HepG2 (cell line): Measurements from ENCODE around the gene UBAC1. TPM values are rescaled to one million over a fixed set of nuclear protein-coding genes. Genes with fewer than 3 reads are reported as not detected.
A peak's percentile ranks its signal among the peaks of the same experiment; 100 is the strongest.

Experiments used
- ATAC-seq: fragments of 200-7000 bp; cut with Tn5 transposase; 3 replicates; pipeline ENCODE4 v1.9.1; 2020; ENCODE audit warnings: mild to moderate bottlenecking, moderate library complexity
- BruUV-seq: library from RNA; stranded (reverse); fragments of 400-500 nt; replicated peaks from 2 replicates; lab custom pipeline; 2021; lab: Mats Ljungman, UMichigan
- CTCF ChIA-PET: fragments of 300-600 bp; formaldehyde crosslinking; extraction: SDS; loops from one replicate; lab custom pipeline; 2021; ENCODE audit warnings: low total read pairs, inconsistent platforms, low intra/inter-chr PET ratio; lab: Yijun Ruan, JAX
- POLR2A ChIA-PET: fragments of 350-600 bp; sonication (Branson Sonifier 250); formaldehyde crosslinking; loops from one replicate; lab custom pipeline; 2020; ENCODE audit warnings: antibody characterized with exemption, inconsistent platforms; lab: Yijun Ruan, JAX
- DNase-seq: peaks from one replicate; pipeline ENCODE4 v3.0.0-alpha.2; 2015; ENCODE audit warnings: low spot score
- FAIRE-seq: peaks from 3 replicates; lab custom pipeline; 2011; peaks lifted over from hg19 to GRCh38; lab: Jason Lieb, UNC
- H2AFZ ChIP-seq: one replicate; pipeline ENCODE4 v1.6.1; 2011; ENCODE audit warnings: low read length, inconsistent platforms
- H3K27ac ChIP-seq: fragments of 300-600 bp; 3 replicates; pipeline ENCODE4 v1.8.0; 2011; ENCODE audit warnings: mixed run types, mild to moderate bottlenecking, mixed read lengths, low read length, inconsistent platforms; ENCODE audit not compliant: insufficient read depth; ENCODE audit errors: extremely low read length
- H3K27me3 ChIP-seq, 2 experiments: fragments of 200-600 bp in 1 of 2; 2 replicates in 1 of 2; 3 replicates in 1 of 2; pipeline versions ENCODE4 v1.6.0 to v1.8.0; 2011; ENCODE audit warnings: low read length in 2 of 2, mild to moderate bottlenecking in 2 of 2, moderate library complexity in 2 of 2, inconsistent platforms in 1 of 2; ENCODE audit not compliant: insufficient read depth in 2 of 2, control insufficient read depth in 1 of 2
- H3K36me3 ChIP-seq, 2 experiments: fragments of 200-600 bp in 1 of 2; replicated peaks in 1 of 2; 2 replicates in 1 of 2; 3 replicates in 1 of 2; pipeline versions ENCODE4 v1.5.1 to v1.8.0; 2011; ENCODE audit warnings: low read length in 2 of 2, inconsistent platforms in 1 of 2; ENCODE audit not compliant: insufficient read depth in 2 of 2, control insufficient read depth in 1 of 2
- H3K4me1 ChIP-seq: 2 replicates; pipeline ENCODE4 v1.5.1; 2012; ENCODE audit warnings: low read length, inconsistent platforms; ENCODE audit not compliant: insufficient read depth
- H3K4me2 ChIP-seq: 2 replicates; pipeline ENCODE4 v1.6.0; 2011; ENCODE audit warnings: low read depth, low read length, inconsistent platforms
- H3K4me3 ChIP-seq, 3 experiments: fragments of 200-600 bp in 1 of 3; sonication (generic), shearing (Covaris generic) in 1 of 3; replicated peaks in 1 of 3; 2 replicates each; pipeline ENCODE4 v1.5.1; 2011 to 2016; ENCODE audit warnings: low read length in 3 of 3, inconsistent platforms in 2 of 3, low read depth in 2 of 3, mild to moderate bottlenecking in 2 of 3, control low read depth in 1 of 3, mixed read lengths in 1 of 3; ENCODE audit not compliant: insufficient read depth in 1 of 3
- H3K79me2 ChIP-seq: one replicate; pipeline ENCODE4 v1.6.1; 2011; ENCODE audit warnings: low read length, inconsistent platforms; ENCODE audit not compliant: insufficient read depth
- H3K9ac ChIP-seq: 2 replicates; pipeline ENCODE4 v1.6.0; 2011; ENCODE audit warnings: mild to moderate bottlenecking, low read depth, low read length, inconsistent platforms; ENCODE audit not compliant: insufficient read depth
- H3K9me3 ChIP-seq: 2 replicates; pipeline ENCODE4 v1.5.1; 2012; ENCODE audit warnings: mild to moderate bottlenecking, low read length
- H4K20me1 ChIP-seq: 2 replicates; pipeline ENCODE4 v1.6.0; 2011; ENCODE audit warnings: inconsistent platforms, mild to moderate bottlenecking, low read length, moderate library complexity; ENCODE audit not compliant: insufficient read depth
- FOXA3 ChIP-seq: IDR thresholded peaks from 2 replicates; pipeline ENCODE4 v1.6.1; 2016; ENCODE audit warnings: missing genetic modification reagents, missing compliant biosample characterization
- PLRG1 ChIP-seq: fragments of 450-650 bp; conservative IDR thresholded peaks from 2 replicates; pipeline ENCODE4 v1.6.1; 2016
- RXRA ChIP-seq: sonication (generic); formaldehyde crosslinking; IDR thresholded peaks from 2 replicates; pipeline ENCODE4 v1.5.1; 2020; ENCODE audit warnings: missing genetic modification reagents
- SAP130 ChIP-seq: IDR thresholded peaks from 2 replicates; pipeline ENCODE4 v1.6.1; 2016; ENCODE audit warnings: low read depth
- STAT5B ChIP-seq: sonication (generic); formaldehyde crosslinking; IDR thresholded peaks from 2 replicates; pipeline ENCODE4 v1.4.0; 2020; ENCODE audit warnings: missing genetic modification reagents
- YEATS4 ChIP-seq: sonication (generic); formaldehyde crosslinking; IDR thresholded peaks from 2 replicates; pipeline ENCODE4 v1.4.0; 2020; ENCODE audit warnings: missing genetic modification reagents, borderline replicate concordance
- ZNF597 ChIP-seq: sonication (generic); formaldehyde crosslinking; IDR thresholded peaks from 2 replicates; pipeline ENCODE4 v1.5.0; 2020; ENCODE audit warnings: missing genetic modification reagents
- WGBS: methylation state at CpG from one replicate; pipeline ENCODE4 v1.1.6; 2017; ENCODE audit warnings: low lambda C conversion rate; 5-methylcytosine and 5-hydroxymethylcytosine counted together
- in situ Hi-C: cut with HindIII; loops from 2 replicates; pipeline ENCODE4 v1.10.0; 2017; ENCODE audit warnings: low pct_unique_long_range_greater_than_20kb; ENCODE audit not compliant: extremely low pct_ligation_motif_present
- intact Hi-C: fragments of 100-400 bp; cut with micrococcal nuclease; formaldehyde crosslinking; loops from one replicate; pipeline ENCODE4 v1.10.0; 2022; ENCODE audit not compliant: unreplicated experiment
- polyA plus RNA-seq, 8 experiments: library from polyadenylated mRNA; depleted of rRNA in 3 of 8; stranded (reverse) in 7 of 8; unstranded in 1 of 8; fragments of >200 nt; fragmentation: Illumina TruSeq in 4 of 8; extraction: Trizol in 4 of 8; gene quantifications; 2 replicates each; pipeline versions ENCODE4 v1.2.1 to v1.2.3, GENCODE V29; 2011 to 2016; ENCODE audit warnings: low read depth in 4 of 8, missing spikeins in 1 of 8, mixed read lengths in 1 of 8; ENCODE audit not compliant: insufficient read depth in 1 of 8
- total RNA-seq, 5 experiments: library from RNA; depleted of rRNA; stranded (reverse); fragments of >200 nt; fragmentation: Illumina TruSeq; extraction: Trizol; gene quantifications; 2 replicates each; pipeline ENCODE4 v1.2.3, GENCODE V29; 2016; ENCODE audit warnings: low read depth in 1 of 5
- TF ChIP-seq, protein P1 (sequence below): sonication (generic); formaldehyde crosslinking; IDR thresholded peaks from 2 replicates; pipeline ENCODE4 v1.4.0; 2020; ENCODE audit warnings: mild to moderate bottlenecking, missing genetic modification reagents
- TF ChIP-seq, protein P2 (sequence below): sonication (generic); formaldehyde crosslinking; IDR thresholded peaks from 2 replicates; pipeline ENCODE4 v1.4.0; 2020; ENCODE audit warnings: mild to moderate bottlenecking, low read depth, missing genetic modification reagents
- TF ChIP-seq, protein P3 (sequence below): sonication (generic); formaldehyde crosslinking; conservative IDR thresholded peaks from 2 replicates; pipeline ENCODE4 v1.4.0; 2020; ENCODE audit warnings: missing genetic modification reagents

The UBAC1 gene
- total and polyA plus RNA-seq, 2 of the 13 experiments (the other 11 are each of a cell fraction or from before 2014, with no cell fraction given), result 32.2 to 34.1 TPM

DNA sequence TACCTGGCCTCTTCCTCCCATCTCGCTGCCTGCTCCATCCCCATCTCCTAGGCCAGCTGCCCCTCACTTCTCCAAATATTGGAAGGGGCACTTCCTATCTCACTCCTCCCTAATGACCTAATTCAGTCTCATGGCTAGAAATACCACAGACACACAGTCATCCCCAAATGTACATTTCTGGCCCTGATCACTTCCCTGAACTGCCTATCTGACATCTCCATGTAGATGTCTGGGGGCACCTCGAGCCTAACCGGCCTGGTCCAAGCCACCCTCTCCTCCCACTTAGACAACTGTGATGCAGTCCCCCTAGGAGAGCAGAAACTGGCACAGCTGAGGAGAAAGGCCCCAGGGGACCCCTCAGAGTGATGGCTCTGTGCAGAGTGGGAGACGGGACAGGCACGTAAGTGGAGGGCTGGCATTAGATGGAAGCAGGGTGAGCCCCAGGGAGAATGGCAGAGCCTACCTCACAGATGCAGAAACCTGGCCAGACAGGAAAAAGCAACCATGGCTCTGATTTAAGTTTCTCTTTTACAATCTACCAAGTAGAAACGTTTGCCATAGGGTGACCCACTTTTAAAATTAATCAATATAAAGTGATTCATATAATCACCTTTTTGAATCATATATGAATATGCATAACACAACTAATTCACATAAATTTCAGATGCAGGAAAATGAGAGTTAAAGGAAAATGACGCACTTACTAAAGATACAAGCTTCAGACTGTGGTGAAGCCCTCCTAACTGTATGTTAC is 75.9 kb downstream of the UBAC1 start:
- Histone ChIP-seq H3K79me2 (peaks cover 87% of the 10 kb centered on the region), H3K4me2 (no peak overlapping the region), H4K20me1 (peaks cover 44% of the 10 kb centered on the region; the same call in 1 of the 2 replicates), H3K4me1 (peaks cover 16% of the 10 kb centered on the region), H3K27ac (no peak overlapping the region), H3K9ac (no peak overlapping the region), H2AFZ (no peak overlapping the region), H3K27me3 (no peaks in the 10 kb centered on the region), H3K36me3 (peaks cover 4 to 14% of the 10 kb centered on the region in 2 experiments; a peak in 4 of 5 replicates), H3K9me3 (no peaks in the 10 kb centered on the region), H3K4me3 (no peak overlapping the region)
- 86% methylated on average over 7 of the region's 7 CpGs for WGBS
- intact Hi-C loops (no loop called here), in situ Hi-C loops (no loop called here)
- ChIA-PET POLR2A (no interaction called here), CTCF (no interaction called here)
- FAIRE-seq (no peak), DNase-seq (no peak), ATAC-seq (no peak)
- no peak for TF ChIP-seq ZNF597 (CRISPR knock-in tag)
- no peak for TF ChIP-seq RXRA (CRISPR knock-in tag)
- BruUV-seq, result no TSS peak

DNA sequence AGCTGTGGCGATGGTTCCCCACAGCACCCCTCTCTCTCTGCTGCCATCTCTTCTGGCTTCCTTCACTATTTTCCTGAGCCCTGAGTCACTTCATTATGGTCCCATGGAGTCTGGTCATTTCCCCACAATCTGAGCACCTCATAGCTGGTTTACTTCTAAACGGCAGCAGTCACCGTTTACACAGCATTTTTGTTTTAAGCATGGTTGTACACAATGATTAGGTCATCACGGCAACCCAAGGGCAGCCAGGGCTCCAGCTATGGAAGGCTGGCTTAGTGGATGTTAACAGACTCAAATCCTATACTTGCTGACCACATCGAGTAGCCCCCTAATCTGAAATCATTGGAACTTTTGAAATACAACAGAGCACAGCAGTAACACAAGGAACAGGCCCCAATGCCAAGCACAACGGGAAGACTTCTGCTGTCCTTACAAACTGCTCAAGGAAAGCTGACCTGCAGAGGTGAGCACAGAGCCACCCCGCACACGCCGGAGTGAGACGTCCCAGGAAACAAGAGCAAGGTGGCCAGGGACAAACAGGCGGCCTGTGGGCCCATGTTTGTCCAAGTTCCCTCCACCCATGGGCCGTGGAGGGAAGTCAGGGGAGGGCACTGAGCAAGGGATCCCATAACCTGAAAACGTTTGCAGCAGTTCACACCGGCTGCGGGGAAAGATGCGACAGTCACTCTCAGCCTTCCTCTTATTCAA is 76.7 kb downstream of the UBAC1 start:
- Histone ChIP-seq H3K4me1 (peaks cover 16% of the 10 kb centered on the region), H4K20me1 (peaks cover 39% of the 10 kb centered on the region; the same call in 1 of the 2 replicates), H3K27me3 (no peaks in the 10 kb centered on the region), H3K36me3 (peaks cover 6 to 17% of the 10 kb centered on the region in 2 experiments; a peak in 4 of 5 replicates), H3K9ac (no peak overlapping the region), H3K79me2 (peaks cover 82% of the 10 kb centered on the region), H3K4me2 (no peak overlapping the region), H3K27ac (no peak overlapping the region), H2AFZ (no peak overlapping the region), H3K9me3 (no peaks in the 10 kb centered on the region), H3K4me3 (no peak overlapping the region)
- in situ Hi-C loops (no loop called here), intact Hi-C loops (no loop called here)
- ATAC-seq (peak; percentile 32; the same call in 1 of the 3 replicates), DNase-seq (peak; percentile 30), FAIRE-seq (no peak)
- POLR2A ChIA-PET, result no interaction called here
- WGBS, result 73% methylated on average over 16 of the region's 16 CpGs
- no TSS peak for BruUV-seq
- CTCF ChIA-PET, result no interaction called here
- no peak for TF ChIP-seq YEATS4 (CRISPR knock-in tag)
- TF ChIP-seq, protein P1, sequence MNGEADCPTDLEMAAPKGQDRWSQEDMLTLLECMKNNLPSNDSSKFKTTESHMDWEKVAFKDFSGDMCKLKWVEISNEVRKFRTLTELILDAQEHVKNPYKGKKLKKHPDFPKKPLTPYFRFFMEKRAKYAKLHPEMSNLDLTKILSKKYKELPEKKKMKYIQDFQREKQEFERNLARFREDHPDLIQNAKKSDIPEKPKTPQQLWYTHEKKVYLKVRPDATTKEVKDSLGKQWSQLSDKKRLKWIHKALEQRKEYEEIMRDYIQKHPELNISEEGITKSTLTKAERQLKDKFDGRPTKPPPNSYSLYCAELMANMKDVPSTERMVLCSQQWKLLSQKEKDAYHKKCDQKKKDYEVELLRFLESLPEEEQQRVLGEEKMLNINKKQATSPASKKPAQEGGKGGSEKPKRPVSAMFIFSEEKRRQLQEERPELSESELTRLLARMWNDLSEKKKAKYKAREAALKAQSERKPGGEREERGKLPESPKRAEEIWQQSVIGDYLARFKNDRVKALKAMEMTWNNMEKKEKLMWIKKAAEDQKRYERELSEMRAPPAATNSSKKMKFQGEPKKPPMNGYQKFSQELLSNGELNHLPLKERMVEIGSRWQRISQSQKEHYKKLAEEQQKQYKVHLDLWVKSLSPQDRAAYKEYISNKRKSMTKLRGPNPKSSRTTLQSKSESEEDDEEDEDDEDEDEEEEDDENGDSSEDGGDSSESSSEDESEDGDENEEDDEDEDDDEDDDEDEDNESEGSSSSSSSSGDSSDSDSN (CRISPR knock-in tag), result no peak
- no peak for TF ChIP-seq PLRG1
- TF ChIP-seq, protein P2, sequence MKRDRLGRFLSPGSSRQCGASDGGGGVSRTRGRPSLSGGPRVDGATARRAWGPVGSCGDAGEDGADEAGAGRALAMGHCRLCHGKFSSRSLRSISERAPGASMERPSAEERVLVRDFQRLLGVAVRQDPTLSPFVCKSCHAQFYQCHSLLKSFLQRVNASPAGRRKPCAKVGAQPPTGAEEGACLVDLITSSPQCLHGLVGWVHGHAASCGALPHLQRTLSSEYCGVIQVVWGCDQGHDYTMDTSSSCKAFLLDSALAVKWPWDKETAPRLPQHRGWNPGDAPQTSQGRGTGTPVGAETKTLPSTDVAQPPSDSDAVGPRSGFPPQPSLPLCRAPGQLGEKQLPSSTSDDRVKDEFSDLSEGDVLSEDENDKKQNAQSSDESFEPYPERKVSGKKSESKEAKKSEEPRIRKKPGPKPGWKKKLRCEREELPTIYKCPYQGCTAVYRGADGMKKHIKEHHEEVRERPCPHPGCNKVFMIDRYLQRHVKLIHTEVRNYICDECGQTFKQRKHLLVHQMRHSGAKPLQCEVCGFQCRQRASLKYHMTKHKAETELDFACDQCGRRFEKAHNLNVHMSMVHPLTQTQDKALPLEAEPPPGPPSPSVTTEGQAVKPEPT, result no peak
- TF ChIP-seq, protein P3, sequence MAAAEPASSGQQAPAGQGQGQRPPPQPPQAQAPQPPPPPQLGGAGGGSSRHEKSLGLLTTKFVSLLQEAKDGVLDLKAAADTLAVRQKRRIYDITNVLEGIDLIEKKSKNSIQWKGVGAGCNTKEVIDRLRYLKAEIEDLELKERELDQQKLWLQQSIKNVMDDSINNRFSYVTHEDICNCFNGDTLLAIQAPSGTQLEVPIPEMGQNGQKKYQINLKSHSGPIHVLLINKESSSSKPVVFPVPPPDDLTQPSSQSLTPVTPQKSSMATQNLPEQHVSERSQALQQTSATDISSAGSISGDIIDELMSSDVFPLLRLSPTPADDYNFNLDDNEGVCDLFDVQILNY (CRISPR knock-in tag), result no peak
- no peak for TF ChIP-seq STAT5B (CRISPR knock-in tag)
- TF ChIP-seq FOXA3 (CRISPR knock-in tag), result peak; percentile 49
- TF ChIP-seq SAP130 (CRISPR knock-in tag), result peak; percentile 16; the same call in 1 of the 2 replicates
